Thyroid gland (tissue), 4 donors: Measurements from ENCODE around the gene ENTPD8. TPM values are rescaled to one million over a fixed set of nuclear protein-coding genes. Genes with fewer than 3 reads are reported as not detected.
A peak's percentile ranks its signal among the peaks of the same experiment; 100 is the strongest.

Experiments
- DNase-seq, 2 donors: peaks; one replicate each; pipeline ENCODE4 v3.0.0-alpha.2; 2019
- H3K27ac ChIP-seq, 3 donors: fragments of 200-600 bp; sonication (generic); 1 replicate in 2 of 3; 2 replicates in 1 of 3; pipeline ENCODE4 v1.5.1; 2016 to 2019; ENCODE audit warnings: mild to moderate bottlenecking in 1 of 3, moderate library complexity in 1 of 3
- H3K27me3 ChIP-seq: fragments of 200-600 bp; sonication (generic); one replicate; pipeline ENCODE4 v1.5.1; 2019
- H3K36me3 ChIP-seq, 2 donors: fragments of 200-600 bp; sonication (generic); one replicate each; pipeline ENCODE4 v1.5.1; 2016 to 2019
- H3K4me1 ChIP-seq, 2 donors: fragments of 200-600 bp; sonication (generic); one replicate each; pipeline ENCODE4 v1.5.1; 2017 to 2019
- H3K4me3 ChIP-seq, 3 donors: fragments of 200-600 bp; sonication (generic); replicated peaks in 1 of 3; 1 replicate in 2 of 3; 2 replicates in 1 of 3; pipeline ENCODE4 v1.5.1; 2016; ENCODE audit warnings: mild to moderate bottlenecking in 1 of 3
- H3K9me3 ChIP-seq: fragments of 200-600 bp; sonication (generic); one replicate; pipeline ENCODE4 v1.5.1; 2017
- POLR2A ChIP-seq, 2 donors: fragments of 450-650 bp; IDR thresholded peaks; one replicate each; pipeline ENCODE4 v1.6.1; 2017; ENCODE audit warnings: antibody characterized with exemption in 2 of 2, mild to moderate bottlenecking in 2 of 2, moderate library complexity in 1 of 2
- WGBS, 2 donors: methylation state at CpG; one replicate each; pipeline ENCODE4 v1.1.5; 2017; 5-methylcytosine and 5-hydroxymethylcytosine counted together
- intact Hi-C: fragments of 100-400 bp; cut with DNase I; formaldehyde crosslinking; loops from one replicate; pipeline ENCODE4 v1.15.1; 2023
- total RNA-seq, 4 donors: library from RNA; depleted of rRNA; stranded (reverse); fragments of >200 nt; gene quantifications; one replicate each; pipeline ENCODE4 v1.2.3, GENCODE V29; 2016
- TF ChIP-seq, protein P1 (sequence below), 6 experiments: fragments of 200-600 bp in 3 of 6; fragments of 450-650 bp in 3 of 6; sonication (generic) in 3 of 6; IDR thresholded peaks; one replicate each; pipeline ENCODE4 v1.5.1; 2016 to 2019; ENCODE audit warnings: antibody characterized with exemption in 6 of 6, mild to moderate bottlenecking in 2 of 6, inconsistent platforms in 1 of 6, moderate library complexity in 1 of 6

Gene ENTPD8
- total RNA-seq, 4 donors from 2014 or later: 0.29 to 0.78 TPM; not detected in 2

DNA sequence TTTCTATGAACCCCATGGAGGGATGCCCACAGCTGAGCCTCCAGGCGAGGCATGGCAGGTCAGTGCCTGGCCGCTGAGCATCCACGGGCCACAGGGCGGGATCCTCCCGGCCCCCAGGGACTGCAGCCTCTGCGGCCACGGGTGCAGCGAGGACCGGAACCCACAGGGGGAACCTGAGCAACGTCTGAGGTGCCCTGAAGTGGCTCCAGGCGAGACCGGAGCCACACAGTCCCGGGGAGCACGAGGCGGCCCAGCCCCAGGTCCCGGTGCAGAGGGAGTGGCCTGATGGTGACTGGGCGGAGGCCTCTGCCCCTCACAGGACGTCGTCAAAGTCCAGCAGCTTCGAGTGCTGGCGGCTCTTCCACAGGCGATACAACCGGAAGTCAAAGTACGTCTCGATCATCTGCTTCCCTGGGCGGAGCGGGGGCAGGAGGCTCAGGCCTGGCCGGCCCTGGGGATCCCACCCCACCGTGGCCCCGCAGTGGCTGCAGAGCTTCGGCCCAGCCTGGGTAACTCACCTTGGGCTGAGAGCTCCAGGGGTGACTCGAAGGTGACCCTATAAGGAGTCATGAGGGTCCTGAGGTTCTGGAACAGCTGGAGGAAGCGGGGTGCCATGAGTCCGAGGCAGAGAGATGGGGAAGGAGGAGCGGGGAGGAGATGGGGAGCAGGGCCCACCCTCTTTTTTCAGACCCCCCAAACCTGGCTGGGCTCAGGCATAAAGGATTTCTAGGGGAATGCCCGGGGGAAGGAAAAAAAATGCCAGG lies 8.1 kb upstream of the ENTPD8 start:
- H3K4me3 ChIP-seq: no peak overlapping the region
- H3K36me3 ChIP-seq: no peaks in the 10 kb centered on the region
- no peaks in the 10 kb centered on the region for H3K27me3 ChIP-seq
- TF ChIP-seq, protein P1, sequence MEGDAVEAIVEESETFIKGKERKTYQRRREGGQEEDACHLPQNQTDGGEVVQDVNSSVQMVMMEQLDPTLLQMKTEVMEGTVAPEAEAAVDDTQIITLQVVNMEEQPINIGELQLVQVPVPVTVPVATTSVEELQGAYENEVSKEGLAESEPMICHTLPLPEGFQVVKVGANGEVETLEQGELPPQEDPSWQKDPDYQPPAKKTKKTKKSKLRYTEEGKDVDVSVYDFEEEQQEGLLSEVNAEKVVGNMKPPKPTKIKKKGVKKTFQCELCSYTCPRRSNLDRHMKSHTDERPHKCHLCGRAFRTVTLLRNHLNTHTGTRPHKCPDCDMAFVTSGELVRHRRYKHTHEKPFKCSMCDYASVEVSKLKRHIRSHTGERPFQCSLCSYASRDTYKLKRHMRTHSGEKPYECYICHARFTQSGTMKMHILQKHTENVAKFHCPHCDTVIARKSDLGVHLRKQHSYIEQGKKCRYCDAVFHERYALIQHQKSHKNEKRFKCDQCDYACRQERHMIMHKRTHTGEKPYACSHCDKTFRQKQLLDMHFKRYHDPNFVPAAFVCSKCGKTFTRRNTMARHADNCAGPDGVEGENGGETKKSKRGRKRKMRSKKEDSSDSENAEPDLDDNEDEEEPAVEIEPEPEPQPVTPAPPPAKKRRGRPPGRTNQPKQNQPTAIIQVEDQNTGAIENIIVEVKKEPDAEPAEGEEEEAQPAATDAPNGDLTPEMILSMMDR (IDR thresholded peaks at IDR 0.05): no peak
- no peak for TF ChIP-seq POLR2A (IDR thresholded peaks at IDR 0.05)
- 87 to 90% methylated on average over 25 to 36 of the region's 36 CpGs for WGBS, 2 donors
- intact Hi-C loops: no loop called here
- H3K9me3 ChIP-seq: no peaks in the 10 kb centered on the region
- no peak overlapping the region for H3K27ac ChIP-seq
- DNase-seq: no peak
- peaks cover 2 to 15% of the 10 kb centered on the region in 2 donors for H3K4me1 ChIP-seq

DNA sequence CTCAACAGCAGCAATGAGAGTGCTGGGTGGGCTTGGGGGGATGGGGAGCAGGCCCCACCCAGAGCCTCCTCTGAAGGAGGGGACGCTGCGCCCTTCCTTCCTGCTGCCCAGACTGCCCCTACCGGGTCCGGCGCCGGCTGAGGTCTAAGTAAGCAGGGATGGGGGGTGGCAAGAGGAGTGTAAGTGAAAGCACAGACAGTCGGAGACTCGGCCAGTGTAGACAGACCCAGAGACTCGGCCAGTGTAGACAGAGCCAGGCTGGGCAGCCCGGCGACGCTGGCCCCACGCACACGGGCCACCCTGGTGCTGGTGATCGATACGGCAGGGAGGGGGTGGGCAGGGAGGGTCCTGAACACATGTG lies 7.4 kb upstream of the ENTPD8 start:
- Histone ChIP-seq H3K27ac (no peak overlapping the region), H3K4me1 (peaks cover 0 to 12% of the 10 kb centered on the region in 2 donors), H3K27me3 (no peaks in the 10 kb centered on the region), H3K36me3 (no peaks in the 10 kb centered on the region), H3K4me3 (no peak overlapping the region), H3K9me3 (no peaks in the 10 kb centered on the region)
- no peak for DNase-seq
- 88 to 98% methylated on average over 10 to 13 of the region's 16 CpGs for WGBS, 2 donors
- intact Hi-C loops: no loop called here
- no peak for TF ChIP-seq POLR2A (IDR thresholded peaks at IDR 0.05)

DNA sequence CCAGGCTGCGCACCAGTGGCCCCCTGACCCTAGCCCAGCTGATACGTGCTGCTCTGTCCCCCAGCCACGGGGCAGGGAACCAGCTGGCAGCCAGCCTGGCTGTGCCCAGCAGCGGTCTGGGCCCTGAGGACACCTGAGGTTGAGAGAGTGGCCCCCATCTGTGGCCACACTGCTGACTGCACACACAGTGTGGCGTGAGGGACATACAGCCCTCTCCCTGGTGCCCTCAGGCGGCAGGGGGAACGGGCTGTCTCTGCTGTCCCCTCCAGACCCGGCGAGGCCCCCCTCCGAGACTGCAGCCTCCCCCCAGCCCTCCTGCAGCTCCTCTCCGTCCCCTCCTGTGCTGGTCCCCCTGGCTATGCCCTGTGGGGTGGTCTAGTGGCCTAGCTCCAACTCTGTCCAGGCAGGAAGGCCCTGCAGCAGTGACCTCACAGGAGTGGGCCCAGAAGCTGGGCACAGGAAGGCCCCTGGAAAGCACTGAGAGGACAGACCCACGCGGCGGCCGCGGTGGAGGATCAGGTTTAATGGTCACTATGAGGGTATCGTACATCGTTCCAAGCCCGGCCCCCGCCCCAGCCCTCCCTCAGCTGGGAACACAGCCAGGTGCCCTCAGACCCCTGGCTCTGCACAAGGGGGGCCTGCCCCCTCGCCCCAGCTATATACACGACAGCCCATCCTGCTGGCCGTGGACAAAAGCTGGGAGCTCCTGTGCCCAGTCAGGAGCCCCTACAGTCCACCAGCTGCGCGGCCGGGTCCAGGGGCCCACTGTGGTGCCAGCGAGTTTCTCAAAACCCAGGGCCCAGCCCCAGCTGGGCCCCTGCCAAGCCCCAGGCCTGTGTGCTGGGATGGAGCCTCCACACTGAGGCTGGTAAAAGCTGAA lies 6.8 kb upstream of the ENTPD8 start:
- H3K4me1 ChIP-seq: peaks cover 0 to 9% of the 10 kb centered on the region in 2 donors
- H3K27ac ChIP-seq: no peak overlapping the region
- WGBS, 2 donors: 89 to 94% methylated on average over 8 to 17 of the region's 27 CpGs
- intact Hi-C loops: no loop called here
- TF ChIP-seq POLR2A (IDR thresholded peaks at IDR 0.05): no peak
- DNase-seq: peak in 1 of 2 donors; percentile 1
- no peaks in the 10 kb centered on the region for H3K36me3 ChIP-seq
- H3K27me3 ChIP-seq: no peaks in the 10 kb centered on the region
- H3K4me3 ChIP-seq: no peak overlapping the region
- H3K9me3 ChIP-seq: no peaks in the 10 kb centered on the region

DNA sequence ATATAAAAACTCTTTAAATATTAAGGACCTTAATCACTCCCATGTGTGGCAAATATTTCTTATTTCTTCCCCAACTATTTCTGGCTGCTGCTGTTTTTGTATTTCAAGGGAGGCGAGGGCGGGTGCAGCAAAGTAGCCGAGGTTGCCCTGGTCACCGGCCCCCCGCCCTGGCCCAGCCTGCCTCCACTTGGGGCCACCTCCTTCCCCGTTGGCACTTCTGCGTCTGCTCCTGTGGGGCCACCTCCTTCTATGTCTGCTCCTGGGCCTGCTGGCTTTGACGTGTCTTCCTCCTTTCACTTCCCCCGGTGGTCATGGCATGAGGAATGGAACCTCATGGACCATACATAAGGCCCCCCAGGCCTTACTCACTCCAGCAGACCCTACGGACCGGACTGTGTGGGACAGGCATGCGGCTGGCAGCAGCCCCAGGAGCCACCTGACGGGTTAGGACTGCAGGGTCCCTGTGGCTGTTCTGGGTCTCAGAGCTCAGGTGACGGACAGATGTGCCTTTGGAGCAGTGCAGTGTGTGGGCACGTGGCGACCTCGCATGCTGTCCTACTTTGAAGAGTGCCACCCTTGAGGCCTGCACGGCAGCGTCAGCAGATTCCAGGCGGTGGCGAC lies 5.8 kb upstream of the ENTPD8 start:
- H3K27ac ChIP-seq: no peak overlapping the region
- no peaks in the 10 kb centered on the region for H3K36me3 ChIP-seq
- no peak overlapping the region for H3K4me3 ChIP-seq
- intact Hi-C loops: no loop called here
- no peaks in the 10 kb centered on the region for H3K27me3 ChIP-seq
- TF ChIP-seq, protein P1 (IDR thresholded peaks at IDR 0.05): no peak
- TF ChIP-seq POLR2A (IDR thresholded peaks at IDR 0.05): no peak
- peaks cover 0 to 10% of the 10 kb centered on the region in 2 donors for H3K4me1 ChIP-seq
- WGBS, 2 donors: 80 to 83% methylated on average over 15 to 18 of the region's 21 CpGs
- no peaks in the 10 kb centered on the region for H3K9me3 ChIP-seq
- DNase-seq: peak in 1 of 2 donors; percentile 1

DNA sequence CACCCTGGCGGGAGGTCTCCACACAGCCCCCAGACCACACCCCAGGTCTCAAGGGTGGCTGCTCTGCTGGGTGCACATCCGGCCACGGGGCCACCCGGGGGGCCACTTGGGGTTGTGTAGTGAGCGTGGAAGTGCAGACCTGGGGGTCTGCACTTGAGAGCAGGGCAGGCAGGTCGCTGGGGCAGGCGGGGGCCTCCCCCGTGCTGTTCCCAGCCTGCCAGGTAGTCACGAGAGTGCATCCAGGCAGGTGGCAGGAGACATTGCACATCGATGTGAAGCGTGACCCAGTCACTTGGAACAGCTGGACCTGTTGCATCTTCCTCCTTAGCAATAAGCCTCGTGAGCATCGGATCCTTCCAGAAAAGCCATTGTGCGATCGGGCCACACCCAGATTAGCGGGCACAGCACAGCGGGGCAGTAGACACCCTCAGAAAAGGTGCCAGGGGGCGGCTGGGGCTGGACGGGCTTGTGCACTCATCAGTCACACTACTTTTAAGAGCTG lies 4.8 kb upstream of the ENTPD8 start:
- Histone ChIP-seq H3K9me3 (no peaks in the 10 kb centered on the region), H3K4me3 (no peak overlapping the region), H3K27ac (no peak overlapping the region), H3K27me3 (no peaks in the 10 kb centered on the region), H3K36me3 (no peaks in the 10 kb centered on the region), H3K4me1 (peaks cover 5 to 17% of the 10 kb centered on the region in 2 donors)
- TF ChIP-seq, protein P1 (IDR thresholded peaks at IDR 0.05): no peak
- no peak for TF ChIP-seq POLR2A (IDR thresholded peaks at IDR 0.05)
- intact Hi-C loops: no loop called here
- DNase-seq: peak in 1 of 2 donors; percentile 18
- WGBS, 2 donors: 35 to 36% methylated on average over 14 to 15 of the region's 19 CpGs
